SKM-1 (cell line): ENCODE results near the gene C9orf50.

Experiments
- DNase-seq: peaks from one replicate; lab custom pipeline; 2025; ENCODE audit not compliant: unreplicated experiment; lab: John Stamatoyannopoulos, UW

Gene C9orf50

DNA sequence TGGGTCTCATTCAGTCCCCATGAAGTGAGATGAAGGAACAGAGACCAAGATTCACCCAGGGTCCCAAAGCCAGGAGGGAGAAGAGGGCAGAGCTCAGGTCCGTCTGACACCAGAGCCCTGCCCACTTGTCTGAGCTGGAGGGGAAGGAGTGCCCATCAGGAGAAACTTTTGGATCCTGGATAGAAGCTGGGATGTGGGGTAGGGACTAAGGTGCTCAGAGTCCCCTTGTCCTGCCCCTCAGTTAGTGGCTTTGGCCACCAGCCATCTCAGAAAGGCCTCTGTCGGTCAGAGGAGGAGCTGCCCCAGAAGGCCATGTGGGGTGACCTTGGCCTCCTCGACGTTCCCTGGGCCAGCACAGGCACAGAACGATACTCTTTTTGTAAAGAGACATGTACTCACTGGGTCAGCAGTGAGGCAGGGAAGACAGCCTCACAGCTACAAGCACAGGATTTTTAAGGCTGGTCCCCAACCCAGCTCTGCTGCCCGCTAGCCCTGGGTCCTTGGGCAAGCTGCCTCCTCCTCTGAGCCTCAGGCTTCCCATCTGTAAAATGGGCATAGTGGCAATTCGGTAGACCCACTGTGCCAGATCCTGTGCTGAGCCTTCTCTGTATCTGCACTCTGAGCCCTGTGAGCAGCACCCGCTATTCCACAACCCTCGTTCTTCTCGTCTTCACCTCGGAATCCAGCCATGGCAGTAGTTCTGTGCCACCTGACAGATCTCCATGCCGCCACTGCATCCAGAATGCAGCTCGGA lies 49.4 kb downstream of the C9orf50 start:
- DNase-seq = no peak

DNA sequence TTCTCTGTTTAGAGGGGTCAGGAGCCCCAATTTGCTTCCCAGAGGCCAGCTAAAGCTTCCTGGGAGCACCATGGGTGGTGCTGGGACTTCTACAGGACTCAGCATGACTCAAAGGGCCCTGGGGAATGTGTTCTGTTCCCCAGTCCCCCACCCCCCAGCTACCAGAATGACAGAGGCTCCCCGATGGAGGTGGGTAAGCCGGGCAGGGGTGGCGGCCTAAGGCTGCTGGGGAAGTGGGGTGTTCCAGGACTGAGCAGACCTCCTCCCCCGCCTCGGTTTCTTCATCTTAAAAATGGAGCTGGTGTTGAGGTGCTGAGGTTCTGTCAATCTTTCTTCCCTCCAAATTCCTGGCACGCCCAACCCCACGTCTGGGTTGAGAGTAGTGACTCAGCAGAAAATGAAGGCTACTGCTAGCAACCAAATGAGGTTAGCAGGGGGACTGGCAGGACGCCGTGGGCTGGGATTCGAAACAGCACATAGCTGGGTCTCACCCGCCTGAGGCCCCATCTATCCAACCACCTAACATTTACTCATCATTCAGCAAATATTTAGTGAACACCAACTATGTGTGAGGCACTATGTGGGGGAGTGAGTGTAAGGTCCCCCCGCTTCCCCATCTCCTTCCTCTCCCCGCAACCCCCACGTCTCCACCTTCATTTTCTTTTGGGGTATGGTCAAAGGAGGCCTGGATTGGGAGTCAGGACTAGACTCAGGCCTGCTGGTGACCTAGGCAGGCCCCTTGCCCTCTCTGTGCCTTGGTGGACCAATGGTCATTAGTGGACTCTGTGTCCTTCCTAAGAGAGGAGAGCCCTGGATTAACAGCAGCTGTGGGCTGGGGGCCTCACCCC lies 50.2 kb downstream of the C9orf50 start:
- DNase-seq = no peak

DNA sequence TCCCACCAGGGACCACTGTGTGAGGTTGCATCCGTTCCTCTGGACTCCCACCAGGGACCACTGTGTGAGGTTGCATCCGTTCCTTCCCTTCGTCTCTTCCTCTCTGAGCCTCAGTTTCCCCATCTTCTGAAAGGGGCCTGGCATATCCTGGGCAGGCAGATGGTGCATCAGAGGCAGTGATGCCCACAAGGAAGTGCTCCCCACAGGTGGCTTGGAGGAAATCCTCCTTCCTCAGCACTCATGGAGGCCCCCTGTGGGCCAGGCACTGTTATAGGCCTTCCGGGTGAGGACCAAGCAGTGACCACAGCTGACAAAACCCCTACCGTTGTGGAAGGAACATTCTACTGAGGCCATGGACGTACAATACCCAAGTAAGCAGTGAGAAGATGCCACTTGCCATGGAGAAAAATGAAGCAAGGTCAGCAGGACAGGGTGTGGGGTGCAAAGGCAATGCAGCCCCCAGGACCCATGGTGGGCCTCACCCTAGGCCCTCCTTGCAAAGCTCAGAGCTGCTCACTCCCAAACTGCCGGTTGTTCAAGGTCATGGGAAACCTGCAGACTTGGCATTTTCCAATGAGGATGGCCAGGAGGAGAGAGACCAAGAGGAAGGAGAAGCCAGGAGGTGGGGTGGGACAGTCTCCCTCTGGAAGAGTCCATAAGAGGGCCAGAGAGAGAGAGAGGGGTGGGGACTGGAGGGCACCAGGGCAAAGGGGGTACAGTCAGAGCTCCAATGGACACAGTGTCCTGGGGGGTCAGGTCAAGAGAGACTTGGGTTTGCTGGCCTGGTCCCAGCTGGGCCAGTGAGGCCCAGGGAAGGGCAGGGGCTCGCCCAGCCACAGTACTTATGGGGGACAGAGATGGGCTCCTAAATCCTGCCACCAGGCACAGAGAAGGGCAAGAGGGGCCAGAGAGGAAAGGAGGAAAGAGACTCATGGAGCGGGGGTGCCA lies 51.1 kb downstream of the C9orf50 start:
- DNase-seq = no peak

- DNase-seq = no peak
Measured at GRCh38 chr9:129568560-129569501, 52.1 kb downstream of the C9orf50 start.

GRCh38 chr9:129567842-129568559 lies 52.9 kb downstream of the C9orf50 start:
- DNase-seq = no peak

- DNase-seq = no peak
Measured at GRCh38 chr9:129567329-129567728, 53.6 kb downstream of the C9orf50 start.

- no peak for DNase-seq
Measured at GRCh38 chr9:129566563-129567266, 54.2 kb downstream of the C9orf50 start.

DNA sequence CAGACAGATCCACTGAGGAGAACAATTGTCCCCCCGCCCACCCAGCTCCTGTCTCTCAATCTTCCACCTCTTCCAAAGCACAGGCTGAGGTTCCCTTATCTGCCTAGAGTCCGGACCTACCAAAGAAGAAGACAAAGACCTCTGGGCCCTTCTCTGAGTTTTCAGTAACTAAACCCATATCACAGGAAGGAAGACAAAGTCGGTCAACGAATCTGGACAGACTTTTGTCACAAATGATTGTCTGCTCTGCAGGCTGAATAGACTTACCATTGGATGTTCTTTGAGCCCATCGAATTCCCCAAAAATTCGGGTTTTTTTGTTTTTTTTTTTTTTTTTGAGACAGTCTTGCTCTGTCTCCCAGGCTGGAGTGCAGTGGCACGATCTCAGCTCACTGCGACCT lies 58.0 kb downstream of the C9orf50 start:
- no peak for DNase-seq

GRCh38 chr9:129562514-129562913 lies 58.4 kb downstream of the C9orf50 start:
- DNase-seq = no peak
